ENCODE results near the gene STK32C.

The STK32C gene

GRCh38 chr10:132158122-132158741, 149.5 kb downstream of the STK32C start:
- H3K27me3 ChIP-seq (replicated peaks; ENCODE audit: control insufficient read depth, insufficient read depth, low read length), result no peaks in the 10 kb centered on the region
- no peak overlapping the region for H3K4me3 ChIP-seq (replicated peaks; ENCODE audit: low read depth, low read length)
- no peak for TF ChIP-seq CTCF (IDR thresholded peaks at IDR 0.05; ENCODE audit: insufficient read depth, low read length, poor library complexity, severe bottlenecking)
- DNase-seq (ENCODE audit: extremely low read depth, insufficient read length), result no peak
- H3K36me3 ChIP-seq (ENCODE audit: control insufficient read depth, insufficient read depth, low read length), result no peaks in the 10 kb centered on the region
